ENCODE data around the gene ERVMER34-1.

The ERVMER34-1 gene, protein sequence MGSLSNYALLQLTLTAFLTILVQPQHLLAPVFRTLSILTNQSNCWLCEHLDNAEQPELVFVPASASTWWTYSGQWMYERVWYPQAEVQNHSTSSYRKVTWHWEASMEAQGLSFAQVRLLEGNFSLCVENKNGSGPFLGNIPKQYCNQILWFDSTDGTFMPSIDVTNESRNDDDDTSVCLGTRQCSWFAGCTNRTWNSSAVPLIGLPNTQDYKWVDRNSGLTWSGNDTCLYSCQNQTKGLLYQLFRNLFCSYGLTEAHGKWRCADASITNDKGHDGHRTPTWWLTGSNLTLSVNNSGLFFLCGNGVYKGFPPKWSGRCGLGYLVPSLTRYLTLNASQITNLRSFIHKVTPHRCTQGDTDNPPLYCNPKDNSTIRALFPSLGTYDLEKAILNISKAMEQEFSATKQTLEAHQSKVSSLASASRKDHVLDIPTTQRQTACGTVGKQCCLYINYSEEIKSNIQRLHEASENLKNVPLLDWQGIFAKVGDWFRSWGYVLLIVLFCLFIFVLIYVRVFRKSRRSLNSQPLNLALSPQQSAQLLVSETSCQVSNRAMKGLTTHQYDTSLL

DNA sequence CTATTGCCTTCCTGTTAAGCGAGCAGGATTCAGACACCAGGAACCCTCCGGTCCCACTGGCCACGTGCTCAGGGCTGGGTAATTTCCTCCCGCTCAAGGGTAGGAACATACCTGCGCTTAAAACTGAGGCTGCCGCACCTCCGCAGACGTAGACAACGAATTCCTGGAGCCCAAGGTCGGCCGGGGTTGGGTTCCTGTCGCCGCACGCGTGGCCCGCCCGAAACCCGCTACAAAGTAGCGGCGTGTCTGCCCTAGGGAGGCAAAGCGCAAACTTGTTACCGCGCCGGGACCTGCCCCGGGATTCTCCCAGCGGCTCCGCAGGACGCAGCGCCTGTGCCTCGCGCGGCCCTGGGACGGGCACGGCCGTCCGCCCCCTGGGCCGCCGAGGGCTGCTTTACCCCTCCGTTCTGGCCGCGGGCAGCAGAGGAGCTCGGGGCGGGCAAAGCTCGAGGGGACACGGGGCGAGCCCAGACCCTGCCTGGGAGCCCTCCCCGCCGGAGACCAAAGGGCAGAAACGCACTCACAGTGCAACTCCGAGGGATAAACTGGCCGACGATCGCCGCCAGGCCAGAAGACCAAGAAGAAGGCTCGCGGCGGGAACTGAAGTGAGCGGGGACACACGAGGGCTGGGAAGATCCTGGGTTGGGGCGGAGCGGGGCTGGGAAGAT, at the start of gene ERVMER34-1:
Gene ERVMER34-1 (minus strand): TSS at position 607 of the 668 bp plus-strand sequence. CDS start 5,905 bp downstream, outside the sequence.
- peak in 1 of 2 donors; percentile 22 for DNase-seq

DNA sequence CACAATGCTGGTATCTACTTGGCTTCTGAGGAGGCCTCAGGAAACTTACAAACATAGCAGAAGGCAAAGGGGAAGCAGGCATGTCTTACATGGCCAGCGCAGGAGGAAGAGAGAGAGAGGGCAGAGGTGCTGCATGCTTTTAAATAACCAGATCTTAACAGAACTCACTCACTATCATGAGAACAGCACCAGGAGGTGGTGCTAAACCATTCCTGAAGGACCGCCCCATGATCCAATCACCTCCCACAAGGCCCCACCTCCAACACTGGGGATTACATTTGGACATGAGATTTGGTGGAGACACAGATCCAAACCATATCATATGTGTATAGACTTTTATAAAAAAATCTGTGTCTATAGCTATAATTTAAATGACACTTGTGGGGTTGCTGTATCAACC, 48.6 kb upstream of the ERVMER34-1 start:
- DNase-seq: no peak

DNA sequence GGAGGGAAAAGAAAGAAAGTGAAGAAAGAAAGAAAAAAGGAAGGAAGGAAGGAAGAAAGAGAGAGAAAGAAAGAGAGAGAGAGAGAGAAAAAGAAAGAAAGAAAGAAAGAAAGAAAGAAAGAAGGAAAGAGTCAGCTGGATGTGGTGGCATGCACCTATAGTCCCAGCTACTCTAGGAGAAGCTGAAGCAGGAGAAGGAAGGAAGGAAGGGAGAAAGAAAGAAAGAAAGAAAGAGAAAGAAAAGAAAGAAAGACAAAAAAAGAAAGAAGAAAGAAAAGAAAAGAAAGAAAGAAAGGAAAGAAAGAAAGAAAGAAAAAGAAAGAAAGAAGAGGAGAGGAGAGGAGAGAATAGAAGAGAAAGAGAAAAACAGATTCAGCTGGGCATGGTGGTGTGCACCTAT, 44.3 kb upstream of the ERVMER34-1 start:
- no peak for DNase-seq

DNA sequence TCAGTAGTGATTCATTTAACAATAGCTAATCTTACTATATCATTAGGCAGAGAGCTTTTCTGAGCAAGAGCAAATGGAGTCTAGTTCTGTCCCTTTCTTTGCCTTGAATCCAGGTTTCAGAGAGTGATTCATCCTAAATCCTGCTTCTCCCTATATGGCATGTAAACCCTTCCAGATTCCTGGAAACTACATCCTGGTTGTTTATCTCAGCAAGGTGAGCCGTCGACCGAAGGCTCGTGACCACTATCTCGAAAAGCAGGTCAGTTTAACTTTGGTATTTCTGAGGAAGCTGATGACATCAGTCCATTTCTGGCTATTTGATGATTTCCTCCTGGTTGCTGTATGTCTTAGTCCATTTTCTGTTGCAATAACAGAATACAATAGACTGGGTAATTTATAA, 40.7 kb upstream of the ERVMER34-1 start:
- no peak for DNase-seq

DNA sequence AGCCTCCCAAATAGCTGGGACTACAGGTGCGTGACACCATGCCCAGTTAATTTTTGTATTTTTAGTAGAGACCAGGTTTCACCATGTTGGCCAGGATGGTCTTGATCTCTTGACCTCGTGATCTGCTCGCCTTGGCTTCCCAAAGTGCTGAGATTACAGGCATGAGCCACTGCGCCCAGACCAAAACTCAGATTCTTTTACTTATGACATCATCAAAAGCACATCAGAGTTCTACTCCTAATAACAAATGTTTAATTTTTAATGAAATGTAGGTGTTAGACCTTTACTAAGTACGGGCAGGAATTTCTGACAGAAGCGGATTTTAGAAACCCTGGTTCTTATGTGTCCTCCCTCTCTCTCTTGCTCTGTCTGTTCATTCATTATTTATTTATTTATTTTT, 38.5 kb upstream of the ERVMER34-1 start:
- no peak for DNase-seq

DNA sequence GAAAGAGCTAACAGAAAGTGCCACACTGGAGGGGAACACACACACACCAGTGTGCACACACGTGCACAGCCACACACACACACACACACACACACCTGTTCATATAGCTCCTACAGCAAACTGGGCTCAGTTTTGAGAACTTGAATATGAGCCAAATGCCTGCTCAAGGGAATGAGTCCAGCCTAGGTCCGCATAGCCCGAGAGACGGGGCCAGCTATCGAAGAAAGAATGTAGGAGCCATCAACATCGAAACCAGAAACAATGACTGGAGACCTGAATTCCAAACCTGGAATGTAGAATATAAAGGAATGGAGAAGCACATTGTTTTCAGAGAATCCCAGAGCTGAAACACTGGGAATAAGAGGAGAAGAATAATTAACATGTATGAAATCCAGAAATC, 37.6 kb upstream of the ERVMER34-1 start:
- DNase-seq: no peak

DNA sequence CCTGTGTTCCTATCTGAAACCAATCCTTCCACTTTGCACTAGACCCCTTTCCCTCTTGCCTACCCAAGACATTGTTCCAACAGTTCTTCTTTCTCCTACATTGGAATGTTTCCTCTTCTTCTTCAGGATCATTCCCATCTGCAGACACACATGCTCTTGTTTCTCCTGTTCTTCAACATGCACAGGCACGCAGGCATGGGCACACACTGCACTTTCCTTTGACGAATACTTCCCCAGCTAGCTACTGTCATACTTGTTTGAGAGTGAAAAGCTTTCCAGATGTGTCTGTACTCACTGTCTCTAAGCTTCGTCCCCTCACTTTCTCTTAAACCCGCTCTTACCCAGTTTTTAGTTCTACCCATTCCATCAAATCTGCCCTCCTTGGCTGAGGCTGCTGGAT, 31.8 kb upstream of the ERVMER34-1 start:
- DNase-seq: no peak

DNA sequence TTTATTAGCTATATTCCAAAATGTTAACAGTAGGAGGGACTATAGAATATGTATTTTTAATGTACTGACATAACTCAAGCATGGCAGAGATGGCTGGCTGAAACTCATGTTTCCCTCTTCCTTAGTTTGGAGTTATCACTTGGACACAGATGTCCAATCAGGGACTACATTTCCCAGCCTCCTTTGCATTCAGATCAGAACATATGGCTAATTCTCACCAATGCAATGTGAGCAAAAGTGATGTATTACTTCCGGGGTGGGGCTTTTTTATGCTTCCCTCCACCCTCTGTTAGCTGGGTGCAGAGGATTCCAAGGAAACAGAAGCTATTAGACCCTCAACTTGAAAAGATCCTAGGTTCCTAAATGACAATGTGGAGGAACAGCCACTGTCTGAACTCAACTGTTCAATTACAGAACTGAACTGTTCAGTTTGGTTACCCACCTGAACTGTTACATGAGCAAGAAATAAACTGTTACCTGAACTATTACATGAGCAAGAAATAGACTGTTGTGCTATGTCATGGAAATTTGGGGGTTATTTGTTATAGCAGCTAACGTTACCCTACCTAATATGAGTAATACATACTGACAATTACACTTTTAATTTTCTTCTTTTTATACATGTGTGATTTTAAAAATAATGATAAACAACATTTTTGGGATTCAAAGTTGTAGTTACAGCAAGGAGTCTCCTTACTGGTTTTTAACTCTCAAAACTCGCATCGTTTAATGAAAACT, 29.6 kb upstream of the ERVMER34-1 start:
- DNase-seq: no peak

DNA sequence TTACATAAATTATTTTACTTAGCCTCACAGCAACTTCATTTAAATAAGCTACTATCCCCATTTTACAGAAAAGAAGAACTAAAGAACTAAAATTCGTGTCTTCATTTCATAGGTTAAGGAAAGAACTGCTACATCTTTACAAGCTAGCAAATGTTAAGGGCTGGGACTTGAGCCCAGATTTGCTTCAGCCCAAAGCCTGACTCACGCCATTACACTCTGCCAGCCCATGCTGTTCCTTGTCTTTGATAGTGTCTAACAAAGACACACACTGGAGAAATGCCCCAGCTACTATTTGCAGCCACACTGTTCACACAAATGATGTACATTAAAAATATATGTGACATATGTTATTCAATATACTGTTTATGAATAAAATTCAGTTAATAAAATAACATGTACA, 29.0 kb upstream of the ERVMER34-1 start:
- DNase-seq: no peak

DNA sequence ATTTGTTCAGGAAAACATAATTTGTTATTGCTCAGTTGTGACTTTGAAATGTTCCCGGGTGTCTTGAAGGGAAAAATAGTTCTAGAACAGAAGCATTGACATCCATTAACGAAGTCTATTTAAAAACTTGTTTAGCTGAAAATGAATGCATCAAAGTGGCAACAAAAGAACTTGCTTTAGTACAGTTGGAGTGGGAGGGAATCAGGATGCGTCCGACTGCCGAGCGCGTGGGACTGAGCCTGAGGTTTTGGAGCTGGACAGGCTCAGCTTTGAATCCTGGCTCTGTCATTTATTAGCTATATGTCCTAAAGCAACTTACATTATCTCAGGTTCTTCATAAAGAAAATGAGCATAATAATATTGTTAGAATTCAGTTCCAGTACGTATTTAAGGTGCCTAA, 9.0 kb upstream of the ERVMER34-1 start:
- DNase-seq: no peak

DNA sequence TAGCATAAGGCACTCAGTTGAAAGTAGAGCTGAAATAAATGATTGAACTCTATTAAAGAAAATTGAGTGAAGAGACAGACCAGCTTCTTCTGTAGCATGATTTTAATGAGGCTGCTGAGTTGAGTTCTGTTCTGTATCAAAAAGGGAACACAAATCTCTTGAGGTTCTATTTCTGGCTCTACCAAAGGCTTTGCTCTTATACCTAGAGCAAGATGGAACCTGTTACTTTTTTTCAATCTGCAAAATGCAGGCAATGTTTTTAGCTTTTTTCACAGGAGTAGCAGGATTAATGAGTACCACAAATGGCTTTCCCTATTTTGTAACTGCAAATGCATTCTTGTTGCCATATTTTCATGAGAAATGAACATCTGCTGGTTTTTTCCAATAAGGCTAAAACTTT, 4.2 kb upstream of the ERVMER34-1 start:
- no peak for DNase-seq

DNA sequence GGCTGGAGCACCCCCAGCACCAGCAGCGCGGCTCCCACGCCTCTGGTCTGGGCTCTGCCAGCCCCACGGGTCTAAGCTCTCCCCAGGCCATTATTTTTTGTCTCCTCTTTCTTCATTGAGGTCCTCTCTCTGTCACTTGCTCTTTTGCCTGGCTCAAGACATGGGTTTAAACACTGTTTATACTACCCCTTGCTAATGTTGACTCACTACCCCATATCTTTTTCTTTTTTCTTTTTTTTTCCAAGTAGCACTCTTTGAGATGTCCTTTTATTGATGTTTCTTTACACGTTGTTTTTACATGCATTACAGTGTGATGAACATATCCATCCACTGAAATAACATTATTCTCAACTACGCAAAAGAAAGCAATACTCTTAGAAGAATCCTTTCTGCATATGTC, 1.7 kb upstream of the ERVMER34-1 start:
- no peak for DNase-seq

DNA sequence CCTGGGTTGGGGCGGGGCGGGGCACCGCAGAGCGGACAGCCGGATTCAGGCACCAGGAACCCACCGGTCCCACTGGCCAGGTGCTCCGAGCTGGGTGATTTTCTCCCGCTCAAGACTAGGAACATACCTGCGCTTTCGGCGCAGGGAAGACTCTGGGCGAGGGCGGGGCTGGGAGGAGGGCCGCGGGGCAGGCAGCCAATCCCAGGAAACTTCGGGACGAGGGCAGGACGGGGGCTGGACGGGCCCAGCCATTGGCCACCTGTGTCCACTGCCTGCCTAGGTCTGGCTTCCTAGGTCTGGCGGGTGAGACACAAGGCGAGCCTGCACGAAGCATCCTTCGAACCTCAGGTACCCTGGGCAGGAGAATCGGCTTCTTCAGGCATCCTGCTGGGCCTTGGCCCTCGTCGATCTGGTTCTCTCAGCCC, 274 bp upstream of the ERVMER34-1 start:
- peak in 1 of 2 donors; percentile 18 for DNase-seq

DNA sequence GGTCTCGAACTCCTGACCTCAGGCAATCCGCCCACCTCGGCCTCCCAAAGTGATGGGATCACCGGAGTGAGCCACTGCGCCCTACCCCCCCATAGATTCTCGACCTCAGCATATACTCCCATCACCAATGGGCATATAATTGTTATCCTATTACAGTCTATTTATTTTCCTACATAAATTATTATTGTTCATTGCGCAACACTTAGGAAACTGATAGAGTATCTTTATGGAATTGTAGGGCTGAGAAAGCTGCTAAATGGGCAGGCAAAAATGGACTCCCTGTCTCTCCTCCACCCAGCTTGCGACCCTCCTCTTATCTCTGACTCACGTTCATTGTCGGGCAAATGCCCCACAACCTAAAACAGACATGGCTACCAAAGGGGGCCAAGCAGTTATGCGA, 1.0 kb downstream of the ERVMER34-1 start:
- no peak for DNase-seq

DNA sequence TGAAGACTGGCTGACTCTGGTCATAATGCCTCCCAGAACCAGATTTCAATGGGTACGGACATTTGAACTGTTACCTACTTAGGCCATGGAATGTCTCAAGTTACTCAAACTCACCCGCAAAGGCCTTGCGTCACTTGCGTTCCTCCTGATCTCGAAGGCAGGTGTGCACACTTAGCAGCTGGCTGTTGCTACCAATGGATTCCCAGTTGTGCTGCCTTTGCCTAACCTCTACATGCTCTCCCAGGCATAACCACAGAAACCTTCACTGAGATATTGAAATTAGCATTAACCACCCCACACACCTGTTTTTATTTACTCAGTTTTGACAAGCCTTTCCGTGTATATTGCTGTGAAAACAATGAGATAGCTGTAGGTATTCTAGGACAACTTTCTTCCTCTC, 2.8 kb downstream of the ERVMER34-1 start:
- DNase-seq: no peak

DNA sequence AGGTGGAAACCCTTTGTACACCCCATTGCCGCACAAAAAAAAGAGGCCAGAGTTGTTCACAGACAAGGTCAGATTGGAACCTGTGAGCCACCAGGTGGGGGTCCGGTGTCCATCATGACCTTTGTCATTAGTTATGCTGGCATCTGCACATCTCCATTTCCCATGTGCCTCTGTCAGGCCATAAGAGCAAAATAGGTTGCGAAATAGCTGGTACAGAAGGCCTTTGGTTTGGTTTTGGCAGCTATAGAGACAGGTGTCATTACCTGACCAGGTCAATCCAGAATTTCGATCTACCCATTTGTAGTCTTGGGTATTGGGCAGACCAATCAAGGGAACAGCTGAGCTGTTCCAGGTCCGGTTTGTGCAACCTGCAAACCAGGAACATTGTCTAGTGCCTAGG, 6.6 kb downstream of the ERVMER34-1 start:
- DNase-seq: no peak

DNA sequence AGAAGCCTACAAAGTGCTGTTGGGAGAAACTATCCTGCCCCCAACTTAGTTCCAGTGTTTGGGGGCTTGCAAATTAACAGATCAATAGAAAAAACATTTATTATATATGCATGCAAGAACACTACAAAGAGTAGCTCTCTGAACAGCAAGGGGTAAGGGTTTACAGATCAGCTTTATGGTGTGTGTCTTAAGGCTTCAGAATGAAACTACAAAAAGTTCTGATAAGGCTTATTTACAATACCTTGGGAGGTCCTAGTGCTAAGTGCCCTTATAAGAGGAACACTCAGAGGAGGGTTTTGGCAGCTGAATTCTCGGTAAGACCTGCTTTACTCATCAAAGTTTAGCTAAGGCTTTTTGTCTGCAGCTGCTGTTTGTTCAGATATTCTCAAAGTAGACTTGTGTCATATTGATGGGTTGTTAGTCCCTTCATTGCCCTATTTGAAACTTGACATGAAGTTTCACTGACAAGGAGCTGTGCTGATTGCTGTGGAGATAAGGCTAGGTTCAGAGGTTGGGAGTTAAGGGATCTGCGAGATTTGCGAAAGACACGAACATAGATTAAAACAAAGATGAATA, 7.7 kb downstream of the ERVMER34-1 start:
- DNase-seq: no peak

DNA sequence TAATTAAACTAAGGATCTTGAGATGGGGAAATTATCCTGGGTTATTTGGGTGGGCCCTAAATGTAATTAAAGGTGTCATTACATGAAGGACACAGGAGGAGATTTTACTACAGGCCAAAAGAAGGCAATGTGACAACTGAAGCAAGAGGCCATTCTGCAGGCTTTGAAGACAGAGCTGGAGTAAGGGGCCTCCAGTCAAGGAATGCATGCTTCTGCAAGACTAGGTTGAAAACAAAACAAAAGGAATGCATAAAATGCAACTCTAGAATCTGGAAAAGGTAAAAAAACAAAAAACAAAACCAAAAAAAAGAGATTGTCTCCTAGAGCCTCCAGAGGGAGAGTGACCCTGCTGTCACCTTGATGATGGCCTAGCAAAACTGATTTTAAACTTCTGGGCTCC, 21.6 kb downstream of the ERVMER34-1 start:
- no peak for DNase-seq

DNA sequence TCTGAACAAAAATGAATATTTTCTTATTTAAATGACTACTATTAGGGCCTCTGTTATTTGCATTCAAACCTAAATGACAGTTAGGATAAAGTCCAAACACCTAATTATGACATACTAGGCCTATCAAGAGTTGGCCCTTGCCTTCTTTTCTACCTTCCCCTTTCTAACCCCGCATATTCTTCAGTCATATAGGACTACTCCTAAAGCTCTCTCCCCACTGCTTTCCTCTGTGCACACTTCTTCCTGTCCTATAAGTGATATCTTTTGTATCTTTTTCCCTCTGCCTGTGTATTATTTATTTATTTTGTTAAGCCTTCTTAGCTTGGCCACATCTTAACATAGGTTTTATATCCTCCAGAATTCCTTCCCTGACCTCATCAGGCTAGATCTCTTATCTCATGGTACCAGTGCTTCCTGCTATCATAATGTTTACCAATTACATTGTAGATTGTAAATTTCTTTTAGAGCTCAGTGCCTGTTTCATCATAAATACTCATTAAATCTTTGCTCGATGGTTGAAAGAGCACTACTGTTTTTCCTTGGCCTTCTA, 22.5 kb downstream of the ERVMER34-1 start:
- DNase-seq: no peak

DNA sequence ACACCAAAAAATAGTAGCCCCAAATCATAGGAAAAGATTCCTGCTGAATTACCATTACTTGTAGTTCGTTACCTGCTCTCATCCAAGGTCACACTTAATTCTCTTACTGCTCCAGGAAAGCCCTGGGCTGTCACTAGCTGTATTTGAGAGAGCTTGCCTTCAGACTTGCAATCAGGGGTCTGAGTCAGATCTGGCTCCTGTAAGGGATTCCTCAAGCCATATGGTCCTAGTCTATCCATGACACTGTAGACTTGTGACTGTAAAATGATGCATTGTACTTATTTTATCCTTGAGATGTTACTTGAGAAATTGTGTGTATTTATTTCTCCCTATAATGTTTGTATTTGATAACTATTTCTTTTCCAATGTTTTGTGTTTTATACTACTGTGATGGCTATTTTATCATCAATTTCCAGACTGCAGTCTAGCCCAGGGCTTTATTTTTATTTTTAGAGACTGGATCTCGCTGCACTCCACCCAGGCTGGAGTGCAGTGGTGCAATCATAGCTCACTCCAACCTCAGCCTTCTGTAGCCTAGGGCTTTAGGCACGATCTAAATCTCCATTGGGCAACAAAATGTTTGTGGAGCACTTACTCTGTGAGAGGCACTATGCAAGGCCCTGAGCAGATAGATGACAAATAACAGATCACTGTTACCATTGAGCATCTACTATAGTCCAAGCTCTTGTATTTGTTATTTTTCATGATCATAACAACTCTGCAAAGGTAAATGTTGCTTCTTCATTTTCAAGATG, 24.2 kb downstream of the ERVMER34-1 start:
- DNase-seq: no peak

DNA sequence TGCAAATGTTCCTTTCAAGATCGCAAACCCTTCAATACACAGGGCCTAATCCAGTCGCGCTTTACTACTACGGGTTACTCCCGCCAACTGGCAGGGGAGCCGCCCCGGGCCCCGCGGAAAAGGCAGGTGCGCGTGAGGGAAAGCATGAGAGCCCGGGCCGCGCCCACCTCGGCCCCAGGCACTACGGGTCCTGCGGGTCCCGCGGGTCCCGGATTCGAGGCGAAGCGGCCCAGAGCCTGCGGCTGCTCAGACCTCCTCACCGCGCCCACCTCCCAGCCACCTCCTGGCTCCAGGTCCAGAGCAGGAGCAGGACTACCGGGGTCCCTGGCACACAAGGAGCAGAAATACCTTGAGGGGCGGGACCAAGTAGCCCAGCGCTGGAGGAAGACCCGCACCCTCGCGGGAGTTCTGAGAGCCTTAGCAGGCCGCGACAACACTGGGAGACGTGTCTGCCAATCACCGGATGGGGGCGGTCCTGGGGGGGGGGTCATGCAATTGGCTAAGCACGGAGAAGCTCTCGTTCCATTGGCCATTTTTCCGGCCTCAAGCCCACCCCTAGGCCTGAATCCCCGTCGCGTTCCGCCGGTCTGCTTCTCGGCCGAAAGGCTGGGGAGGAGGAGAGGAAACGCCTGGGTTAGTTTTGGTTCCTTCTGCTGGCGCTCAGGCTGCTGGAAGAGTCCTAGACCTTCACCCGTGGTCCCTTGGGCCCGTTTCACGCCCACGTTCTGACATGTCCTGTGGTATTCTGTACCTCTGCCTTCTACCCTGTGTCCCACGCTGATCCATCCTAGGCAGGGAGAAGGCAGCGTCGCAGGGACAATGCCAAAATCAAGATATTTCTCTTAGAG, 29.0 kb downstream of the ERVMER34-1 start:
- DNase-seq: peak; percentile 88 to 91

Data from stimulated activated CD4-positive, alpha-beta T cell treated with anti-CD3 and anti-CD28 coated beads, Interleukin-2, amount 100 ng/mL, for 24 hours (primary cell).